Calu3 (cell line): ENCODE measurements around the gene SLC24A2. TPM values are rescaled to one million over a fixed set of nuclear protein-coding genes. Genes with fewer than 3 reads are reported as not detected.

ENCODE experiments used
- BruUV-seq: library from RNA; stranded (reverse); fragments of 400-500 nt; replicated peaks from 2 replicates; lab custom pipeline; 2021; lab: Mats Ljungman, UMichigan
- CTCF ChIA-PET: fragments of 300-600 bp; sonication (Branson Sonifier 250); formaldehyde crosslinking; loops from one replicate; lab custom pipeline; 2022; ENCODE audit warnings: antibody characterized with exemption; lab: Charles Lee
- DNase-seq: peaks from one replicate; pipeline ENCODE4 v3.0.0; 2022
- H3K27ac Mint-ChIP-seq: one replicate; pipeline ENCODE4 v1.8.0; 2022; ENCODE audit warnings: mixed read lengths; ENCODE audit not compliant: unreplicated experiment
- H3K27me3 Mint-ChIP-seq: one replicate; pipeline ENCODE4 v1.8.0; 2022; ENCODE audit warnings: mixed read lengths; ENCODE audit not compliant: unreplicated experiment
- H3K36me3 Mint-ChIP-seq: one replicate; pipeline ENCODE4 v1.8.0; 2022; ENCODE audit warnings: mild to moderate bottlenecking, moderate library complexity, mixed read lengths; ENCODE audit not compliant: insufficient read depth, unreplicated experiment
- H3K4me1 Mint-ChIP-seq: one replicate; pipeline ENCODE4 v1.8.0; 2022; ENCODE audit warnings: mild to moderate bottlenecking, low read depth, mixed read lengths; ENCODE audit not compliant: unreplicated experiment
- H3K4me3 Mint-ChIP-seq: one replicate; pipeline ENCODE4 v1.8.0; 2022; ENCODE audit warnings: mild to moderate bottlenecking, low read depth, moderate library complexity, mixed read lengths; ENCODE audit not compliant: unreplicated experiment
- H3K9me3 Mint-ChIP-seq: one replicate; pipeline ENCODE4 v1.8.0; 2022; ENCODE audit warnings: low read depth, mixed read lengths; ENCODE audit not compliant: unreplicated experiment
- CTCF ChIP-seq: fragments of 200-600 bp; IDR thresholded peaks from one replicate; pipeline ENCODE4 v1.8.0; 2022; ENCODE audit warnings: antibody characterized with exemption; ENCODE audit not compliant: unreplicated experiment
- intact Hi-C: fragments of 100-400 bp; cut with micrococcal nuclease; formaldehyde crosslinking; loops from one replicate; pipeline ENCODE4 v1.10.0; 2022; ENCODE audit not compliant: unreplicated experiment
- total RNA-seq: library from RNA; stranded (reverse); gene quantifications from 2 replicates; pipeline ENCODE4 v1.2.3, GENCODE V29; 2022

Gene SLC24A2
- total RNA-seq, 1 experiment from 2014 or later, result not detected

DNA sequence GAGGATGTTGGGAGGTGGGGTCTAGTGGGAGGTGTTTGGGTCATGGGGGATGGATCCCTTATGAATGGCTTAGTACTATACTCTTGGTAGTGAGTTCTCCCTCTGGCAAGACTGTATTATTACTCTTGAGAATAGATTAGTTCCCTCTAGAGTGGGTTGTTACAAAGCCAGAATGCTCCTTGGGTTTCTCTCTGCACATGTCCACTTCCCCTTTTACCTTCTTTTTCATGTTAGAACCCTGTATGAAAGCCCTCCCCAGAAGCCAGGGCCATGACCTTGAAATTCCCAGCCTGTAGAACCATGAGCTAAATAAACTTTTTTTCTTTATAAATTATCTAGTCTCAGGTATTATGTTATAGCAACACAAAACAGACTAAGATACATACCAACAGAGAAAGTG lies 31.1 kb downstream of the SLC24A2 start:
- Mint-ChIP-seq H3K27me3 (peaks cover 10% of the 10 kb centered on the region), H3K36me3 (no peaks in the 10 kb centered on the region), H3K9me3 (no peaks in the 10 kb centered on the region), H3K4me1 (no peaks in the 10 kb centered on the region), H3K27ac (no peak overlapping the region), H3K4me3 (no peak overlapping the region)
- intact Hi-C loops, result no loop called here
- CTCF ChIA-PET, result no interaction called here
- no peak for TF ChIP-seq CTCF
- no peak for DNase-seq
- no TSS peak for BruUV-seq

DNA sequence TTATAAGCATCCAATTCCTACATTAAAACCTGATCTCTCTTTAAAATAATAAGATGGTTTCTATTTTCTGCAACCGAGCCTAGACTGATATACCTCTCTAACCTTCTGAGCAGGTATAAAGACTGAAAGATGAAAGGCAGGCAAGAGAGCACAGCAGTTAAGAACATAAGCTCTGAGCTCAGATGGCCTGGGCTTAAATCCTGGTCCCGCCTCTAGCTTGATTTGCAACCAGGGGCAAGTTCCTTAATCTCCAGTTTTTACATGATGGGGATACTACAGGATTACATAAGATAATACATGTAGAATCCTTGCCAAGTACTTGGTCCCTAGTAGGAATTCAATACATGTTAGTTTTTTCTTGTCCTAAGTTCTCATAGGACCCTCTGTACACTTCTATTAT lies 33.9 kb downstream of the SLC24A2 start:
- intact Hi-C loops, result no loop called here
- Mint-ChIP-seq H3K4me3 (no peak overlapping the region), H3K27me3 (peaks cover 10% of the 10 kb centered on the region), H3K9me3 (no peaks in the 10 kb centered on the region), H3K27ac (no peak overlapping the region), H3K36me3 (no peaks in the 10 kb centered on the region), H3K4me1 (no peaks in the 10 kb centered on the region)
- CTCF ChIA-PET, result no interaction called here
- BruUV-seq, result no TSS peak
- DNase-seq, result no peak
- no peak for TF ChIP-seq CTCF

GRCh38 chr9:19748278-19749126 lies 40.3 kb downstream of the SLC24A2 start:
- no peak overlapping the region for H3K27ac Mint-ChIP-seq
- no peaks in the 10 kb centered on the region for H3K36me3 Mint-ChIP-seq
- BruUV-seq, result no TSS peak
- H3K4me1 Mint-ChIP-seq, result no peaks in the 10 kb centered on the region
- no peak for DNase-seq
- intact Hi-C loops, result no loop called here
- peaks cover 20% of the 10 kb centered on the region for H3K27me3 Mint-ChIP-seq
- CTCF ChIA-PET, result no interaction called here
- H3K9me3 Mint-ChIP-seq, result no peaks in the 10 kb centered on the region
- no peak overlapping the region for H3K4me3 Mint-ChIP-seq
- TF ChIP-seq CTCF, result no peak

DNA sequence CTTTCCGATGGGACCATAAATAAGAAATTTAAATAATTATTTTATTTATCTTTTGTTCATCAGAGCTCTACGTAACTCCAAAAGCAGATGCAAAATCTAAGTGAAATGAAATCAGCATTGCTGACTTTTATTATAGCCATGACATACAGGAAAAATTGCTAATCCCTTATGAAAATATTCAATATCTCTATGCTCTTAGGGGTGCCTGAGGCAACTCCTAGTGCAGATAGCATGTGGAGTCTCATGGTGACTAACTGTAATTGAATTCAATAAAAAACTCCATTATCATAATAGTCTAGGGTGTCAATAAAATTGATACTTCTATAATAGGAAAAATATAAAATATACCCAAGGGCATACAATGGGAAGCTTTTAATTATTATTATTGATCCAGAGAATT lies 42.6 kb downstream of the SLC24A2 start:
- BruUV-seq, result no TSS peak

More for the DNA sequence above, 42.6 kb downstream of the SLC24A2 start:
- Mint-ChIP-seq H3K9me3 (no peaks in the 10 kb centered on the region), H3K36me3 (no peaks in the 10 kb centered on the region), H3K27ac (no peak overlapping the region), H3K4me3 (no peak overlapping the region), H3K4me1 (no peaks in the 10 kb centered on the region), H3K27me3 (peaks cover 20% of the 10 kb centered on the region)
- CTCF ChIA-PET, result no interaction called here
- intact Hi-C loops, result no loop called here
- no peak for TF ChIP-seq CTCF
- DNase-seq, result no peak
